GM12865 (cell line): ENCODE results near the gene ALG14.

ENCODE experiments used
- DNase-seq: peaks from one replicate; pipeline ENCODE4 v3.0.0; 2010; ENCODE audit warnings: low read depth
- H3K4me3 ChIP-seq: 2 replicates; pipeline ENCODE4 v1.5.1; 2011; ENCODE audit warnings: mild to moderate bottlenecking, low read depth, low read length, control low read depth
- CTCF ChIP-seq: IDR thresholded peaks from 2 replicates; pipeline ENCODE4 v1.5.1; 2011; ENCODE audit warnings: low read length, control low read depth, low read depth, inconsistent platforms; ENCODE audit not compliant: insufficient read depth; ENCODE audit errors: missing control alignments

Gene ALG14

GRCh38 chr1:94979131-94979530 lies 93.6 kb downstream of the ALG14 start:
- no peak for DNase-seq
- TF ChIP-seq CTCF: no peak
- no peak overlapping the region for H3K4me3 ChIP-seq

GRCh38 chr1:94978401-94978800 lies 94.3 kb downstream of the ALG14 start:
- H3K4me3 ChIP-seq: no peak overlapping the region
- DNase-seq: no peak
- TF ChIP-seq CTCF: no peak

- H3K4me3 ChIP-seq: no peak overlapping the region
- DNase-seq: no peak
- TF ChIP-seq CTCF: no peak
Observed at GRCh38 chr1:94976971-94977548, 95.7 kb downstream of the ALG14 start.

GRCh38 chr1:94974824-94975223 lies 97.9 kb downstream of the ALG14 start:
- TF ChIP-seq CTCF: no peak
- H3K4me3 ChIP-seq: no peak overlapping the region
- no peak for DNase-seq

- no peak for TF ChIP-seq CTCF
- no peak overlapping the region for H3K4me3 ChIP-seq
- DNase-seq: no peak
Observed at GRCh38 chr1:94974241-94974640, 98.5 kb downstream of the ALG14 start.

- no peak for TF ChIP-seq CTCF
- DNase-seq: no peak
- no peak overlapping the region for H3K4me3 ChIP-seq
Observed at GRCh38 chr1:94973309-94973922, 99.3 kb downstream of the ALG14 start.

GRCh38 chr1:94971491-94971924 lies 101.2 kb downstream of the ALG14 start:
- no peak for DNase-seq
- TF ChIP-seq CTCF: no peak
- H3K4me3 ChIP-seq: no peak overlapping the region
